Endometrial microvascular endothelial cells (primary cell): ENCODE results near the gene GPC5. TPM values are rescaled to one million over a fixed set of nuclear protein-coding genes. Genes with fewer than 3 reads are reported as not detected.
"Not testable (repeated sequence)": the region's sequence is repeated elsewhere in the genome, so short reads cannot be mapped to it uniquely, and the experiment has no call there.

Source experiments
- in situ Hi-C: cut with HindIII; loops from 2 replicates; pipeline ENCODE4 v1.10.0; 2017; ENCODE audit warnings: low sequenced_read_pairs, low pct_unique_long_range_greater_than_20kb; ENCODE audit errors: inconsistent ontology term
- total RNA-seq: library from RNA; depleted of rRNA; stranded (reverse); fragments of >200 nt; gene quantifications from one replicate; pipeline ENCODE4 v1.2.3, GENCODE V29; 2015; ENCODE audit errors: inconsistent ontology term

Gene GPC5
- total RNA-seq, 1 donor from 2014 or later, result 0.46 TPM

DNA sequence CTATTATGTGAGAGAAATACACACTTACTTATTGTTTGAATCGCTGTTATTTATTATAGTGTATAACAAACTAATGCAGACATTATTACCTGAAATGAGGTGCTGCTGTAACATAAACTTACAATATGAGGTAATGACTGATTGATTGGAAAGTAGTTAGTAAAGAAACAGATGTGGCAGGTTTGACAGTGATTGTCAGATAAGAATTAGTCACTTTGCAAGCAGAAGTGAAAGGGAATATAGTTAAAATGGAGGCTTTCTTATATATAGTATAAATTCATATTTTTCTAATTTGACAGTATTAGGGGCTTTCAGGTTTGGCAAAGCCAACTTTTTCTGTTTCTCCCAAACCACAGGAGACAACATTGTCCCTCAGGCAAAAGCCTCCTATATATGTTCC is 30.3 kb upstream of the GPC5 start:
- in situ Hi-C loops, result no loop called here

DNA sequence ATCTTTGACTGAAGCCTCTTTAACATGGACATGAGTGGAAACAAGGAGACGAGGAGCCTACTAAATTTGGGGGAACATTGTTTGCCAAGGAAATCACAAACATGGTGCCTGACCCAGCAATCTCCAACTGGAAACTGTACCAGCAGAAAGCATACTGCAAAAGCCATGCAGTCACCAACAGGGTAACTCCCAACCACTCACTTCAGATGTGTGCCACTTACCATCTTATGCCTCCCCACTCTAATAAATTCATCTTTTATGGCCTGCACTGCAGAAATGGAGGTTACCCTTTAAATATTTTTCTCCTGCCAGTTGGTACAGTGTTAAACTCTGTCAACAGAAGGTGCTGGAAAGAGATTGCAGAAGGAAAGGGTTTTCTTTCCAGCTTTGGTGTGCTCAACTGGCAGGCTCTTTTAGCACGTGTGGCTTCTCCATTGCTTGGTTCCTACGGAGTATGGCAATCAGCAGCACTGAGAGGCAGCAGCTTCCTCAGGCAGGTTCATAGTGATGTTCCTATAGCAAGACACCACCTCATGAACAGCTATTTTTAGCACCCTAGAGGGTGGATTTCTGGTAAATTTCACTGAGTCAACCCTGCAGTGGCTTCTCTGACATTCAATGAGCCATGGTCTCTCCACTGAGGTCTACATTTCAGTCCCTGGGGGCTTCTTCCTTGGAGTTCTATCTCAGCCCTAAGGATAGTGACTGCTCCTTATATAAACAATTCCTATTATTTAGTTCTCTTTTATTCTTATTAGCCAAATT is 29.6 kb upstream of the GPC5 start:
- in situ Hi-C loops, result no loop called here

DNA sequence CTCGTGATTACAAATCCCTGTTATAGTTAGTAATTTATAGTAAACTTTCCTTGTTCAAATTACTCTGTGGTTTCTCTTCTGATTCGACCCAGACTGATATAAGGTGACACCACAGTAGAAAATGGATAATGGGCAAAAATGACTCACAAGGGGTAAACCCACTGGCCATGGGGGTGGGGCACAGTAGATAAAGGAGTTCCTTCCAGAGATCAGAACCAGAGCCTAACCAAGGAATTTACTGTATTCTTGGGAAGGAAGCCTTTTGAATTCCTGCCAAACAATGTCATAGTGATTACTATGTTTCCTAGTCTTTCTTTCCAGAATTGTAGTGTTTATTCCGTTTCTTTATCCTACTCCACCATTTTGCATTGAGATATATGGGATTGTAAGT is 29.0 kb upstream of the GPC5 start:
- in situ Hi-C loops, result no loop called here

DNA sequence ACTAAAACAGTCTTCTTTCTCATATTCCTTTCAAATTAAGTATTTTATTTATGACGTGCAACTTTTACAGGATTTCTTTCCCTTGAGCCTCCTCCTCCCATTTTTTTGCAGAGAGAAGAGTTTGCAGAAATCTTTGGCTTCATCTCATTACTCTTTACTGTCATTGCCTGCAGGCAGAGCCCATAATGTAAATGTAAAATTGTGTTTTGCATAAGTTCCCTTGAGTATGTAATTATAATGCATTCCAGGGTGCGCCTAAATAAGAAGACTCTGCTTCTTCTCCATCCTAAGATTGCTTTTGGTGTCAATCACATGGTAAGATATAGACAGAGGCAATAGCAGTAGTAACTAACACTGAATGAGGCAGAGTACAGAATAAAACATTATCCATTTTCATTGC is 27.9 kb upstream of the GPC5 start:
- in situ Hi-C loops, result no loop called here

DNA sequence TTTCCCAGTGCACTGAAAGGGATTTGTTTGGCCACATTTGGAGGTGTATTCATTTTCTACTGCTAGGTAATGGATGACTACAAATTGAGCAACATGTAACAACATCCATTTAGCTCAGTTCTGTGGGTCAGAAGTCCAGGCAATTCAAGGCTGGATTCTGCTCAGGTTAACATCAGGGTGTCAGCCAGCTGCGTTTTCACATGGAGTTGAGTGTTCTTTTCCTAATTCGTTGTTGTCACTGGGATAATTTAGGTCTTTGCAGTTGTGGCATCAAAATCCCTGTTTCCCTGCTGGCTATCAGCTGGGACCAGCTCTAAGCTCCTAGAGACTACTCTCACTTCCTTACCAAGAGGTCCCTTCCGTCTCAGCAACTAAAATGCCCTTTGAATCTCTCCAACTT is 25.5 kb upstream of the GPC5 start:
- in situ Hi-C loops, result no loop called here

DNA sequence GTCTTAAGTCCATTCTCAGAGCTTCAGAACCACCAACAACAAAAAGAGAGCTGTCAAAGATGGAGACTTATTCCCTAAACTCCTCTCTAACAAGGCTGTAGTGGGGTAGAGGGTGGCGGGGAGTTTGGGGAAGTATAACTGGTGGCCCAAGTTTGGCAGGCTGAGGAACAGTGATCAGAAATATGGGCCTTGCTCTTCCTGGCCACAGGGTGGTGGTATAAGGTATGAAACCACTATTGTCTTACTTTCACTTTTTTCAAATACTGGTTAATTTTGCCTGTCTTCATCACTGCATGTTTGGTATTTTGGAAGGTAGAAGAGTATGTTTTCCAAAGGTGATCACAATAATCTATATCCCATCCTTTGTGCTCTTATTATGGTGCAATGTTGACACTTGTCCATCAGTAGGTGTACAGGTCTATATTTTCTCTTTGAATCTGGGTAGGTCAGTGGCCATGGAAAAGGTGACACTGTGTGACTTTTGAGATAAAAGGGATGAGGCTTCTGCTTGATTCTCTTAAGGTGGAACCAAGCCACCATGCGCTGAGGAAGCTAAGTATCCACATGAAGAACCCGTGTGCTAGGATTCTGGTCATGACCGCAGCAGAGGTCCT is 23.2 kb upstream of the GPC5 start:
- in situ Hi-C loops, result no loop called here

DNA sequence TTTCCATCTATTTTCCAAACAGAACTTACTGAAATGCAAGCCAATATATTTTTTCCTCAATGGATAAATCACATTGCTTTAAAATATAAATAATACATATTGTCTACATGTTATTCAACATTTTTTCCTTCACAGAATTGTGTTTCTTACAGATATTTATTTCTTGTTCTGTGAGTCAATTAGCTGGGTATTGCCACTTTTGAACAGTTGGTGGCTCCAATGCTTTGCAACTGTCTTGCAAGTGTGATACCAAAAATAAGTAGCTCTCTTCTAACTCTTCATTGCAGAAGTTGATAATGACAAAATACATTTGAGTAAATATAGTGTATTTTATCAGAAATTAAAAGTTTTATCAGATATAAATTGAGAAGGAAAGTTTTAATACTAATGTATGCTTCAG is 17.1 kb upstream of the GPC5 start:
- in situ Hi-C loops, result no loop called here

DNA sequence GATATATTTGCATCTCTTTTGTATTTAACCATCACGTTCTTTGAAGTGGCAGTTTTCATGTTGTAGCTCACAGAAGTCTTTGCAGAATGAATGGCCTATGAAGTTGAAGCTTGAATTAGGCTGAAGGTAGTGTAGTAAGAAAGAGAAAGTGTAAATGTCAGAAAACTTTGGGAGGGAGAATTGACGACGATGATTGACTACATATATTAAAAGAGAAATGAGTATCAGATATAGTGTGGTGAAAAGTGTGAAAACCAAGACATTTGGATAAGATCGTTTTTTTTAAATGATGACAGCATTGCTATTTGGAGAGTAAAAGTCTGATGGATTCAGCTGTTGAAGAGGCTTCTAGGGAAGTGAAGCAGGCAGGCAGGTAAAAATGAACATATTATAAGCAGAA is 14.6 kb upstream of the GPC5 start:
- in situ Hi-C loops, result no loop called here

DNA sequence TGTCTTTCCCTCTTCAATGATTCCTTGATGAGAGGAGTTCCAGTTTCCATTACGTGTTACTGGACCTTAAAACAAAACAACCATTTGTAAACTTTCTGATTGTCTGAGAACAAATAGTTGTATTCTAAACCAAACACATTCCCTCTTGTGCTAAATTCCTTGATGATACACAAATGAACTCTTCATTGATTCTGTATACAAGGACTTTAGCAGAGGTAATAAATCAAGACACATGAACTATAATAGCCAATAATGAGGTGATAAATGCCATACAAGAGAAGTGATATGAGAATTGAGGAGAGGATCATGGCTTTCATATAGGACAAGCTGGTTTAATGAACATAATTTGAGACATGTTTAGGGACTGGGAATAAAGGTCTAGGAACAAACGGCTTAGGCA is 13.5 kb upstream of the GPC5 start:
- in situ Hi-C loops, result no loop called here

DNA sequence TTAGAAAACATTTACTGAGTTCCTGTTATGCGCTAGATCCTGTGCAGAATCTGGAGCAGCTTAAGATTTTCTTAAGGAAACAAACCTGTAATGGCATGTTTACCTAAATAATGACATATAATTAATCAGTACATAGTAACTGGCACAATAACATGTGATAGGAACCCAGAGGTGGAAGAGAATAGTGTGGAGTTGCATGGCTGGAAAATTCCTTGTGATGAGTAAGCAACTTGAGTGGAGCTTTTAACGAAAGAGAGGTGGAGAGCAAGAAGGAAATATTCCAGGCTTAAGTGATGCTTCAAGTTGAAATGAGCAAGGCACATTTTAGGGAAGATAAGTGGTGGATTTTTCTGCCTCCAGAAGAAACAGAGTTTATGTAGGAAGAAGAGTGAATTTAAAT is 9.2 kb upstream of the GPC5 start:
- in situ Hi-C loops, result no loop called here

DNA sequence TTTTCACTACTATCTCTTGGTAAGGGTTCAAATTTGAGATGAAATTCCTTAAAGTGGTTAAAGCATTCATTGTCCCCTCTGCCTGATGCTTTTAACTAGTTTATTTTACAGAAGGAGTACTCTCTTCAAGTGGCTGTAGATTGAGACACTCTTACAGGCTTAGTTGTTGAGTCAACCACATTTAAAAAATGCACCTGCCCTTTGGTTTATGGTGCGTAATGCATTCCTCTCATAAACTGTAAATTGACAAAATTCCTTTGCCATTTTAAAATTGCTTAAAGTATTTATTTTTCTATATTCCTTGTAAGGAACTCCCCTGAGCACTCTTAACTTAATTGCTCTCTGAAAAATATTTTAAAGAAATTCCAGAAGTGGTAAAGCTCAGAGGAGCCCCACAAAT is 826 bp upstream of the GPC5 start:
- in situ Hi-C loops, result no loop called here

DNA sequence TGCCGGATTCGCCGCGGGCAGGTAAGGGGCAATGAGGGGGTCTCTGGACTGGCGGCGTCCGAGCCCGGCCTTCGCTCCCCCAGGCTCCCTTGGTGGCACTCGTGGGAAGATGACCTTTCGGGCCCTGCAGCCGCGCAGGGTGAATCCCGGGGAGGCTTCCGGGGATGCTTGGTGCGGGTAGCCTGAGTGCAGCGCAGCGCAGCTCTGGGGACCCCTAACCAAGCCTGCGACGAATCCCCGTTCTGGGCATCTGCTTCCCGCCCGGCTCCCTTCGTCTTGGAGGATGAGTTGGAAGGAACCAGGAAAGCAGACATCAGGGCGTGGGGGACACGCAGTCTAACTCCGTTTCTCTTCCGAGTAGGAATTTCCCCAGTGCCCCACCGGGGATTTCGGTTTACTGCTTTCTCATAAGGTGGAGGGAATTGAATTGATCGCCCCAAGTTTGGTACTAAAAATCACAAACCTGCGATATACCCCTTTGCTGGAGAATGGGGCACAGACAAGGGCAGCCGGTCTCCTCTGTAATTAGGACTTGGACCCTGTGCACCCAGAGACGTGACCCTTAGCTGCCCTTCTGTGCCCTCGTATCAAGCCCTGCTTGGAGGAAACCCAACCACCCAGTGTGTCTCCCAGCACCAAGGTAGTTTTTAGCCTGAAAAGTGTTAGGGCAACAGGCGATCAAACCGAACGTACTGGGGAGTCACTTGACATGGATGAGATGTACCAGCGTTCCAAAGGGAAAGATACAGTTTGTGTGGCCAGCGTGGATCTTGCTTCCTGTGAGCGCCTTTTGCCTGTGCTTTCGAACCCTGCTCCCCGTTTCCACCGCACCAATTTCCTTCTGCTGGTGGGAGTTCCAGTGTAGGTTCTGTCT is 1.0 kb downstream of the GPC5 start:
- in situ Hi-C loops, result no loop called here

DNA sequence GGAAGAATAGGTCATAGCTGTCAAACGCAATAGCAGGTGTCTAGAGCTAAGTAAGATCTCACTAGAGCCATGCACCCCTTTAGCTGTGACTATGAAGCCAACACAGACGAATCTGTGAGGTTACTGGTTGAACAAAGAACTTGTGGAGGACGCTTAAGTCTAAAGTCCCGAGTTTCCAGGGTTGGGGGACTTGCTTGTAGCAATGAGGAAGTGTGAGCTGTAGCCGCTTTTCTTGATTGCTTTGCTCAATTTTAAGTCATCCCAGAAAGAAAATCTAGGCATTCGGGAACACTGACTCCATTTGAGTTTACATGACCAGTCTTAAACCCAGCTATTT is 1.6 kb downstream of the GPC5 start:
- in situ Hi-C loops, result no loop called here

DNA sequence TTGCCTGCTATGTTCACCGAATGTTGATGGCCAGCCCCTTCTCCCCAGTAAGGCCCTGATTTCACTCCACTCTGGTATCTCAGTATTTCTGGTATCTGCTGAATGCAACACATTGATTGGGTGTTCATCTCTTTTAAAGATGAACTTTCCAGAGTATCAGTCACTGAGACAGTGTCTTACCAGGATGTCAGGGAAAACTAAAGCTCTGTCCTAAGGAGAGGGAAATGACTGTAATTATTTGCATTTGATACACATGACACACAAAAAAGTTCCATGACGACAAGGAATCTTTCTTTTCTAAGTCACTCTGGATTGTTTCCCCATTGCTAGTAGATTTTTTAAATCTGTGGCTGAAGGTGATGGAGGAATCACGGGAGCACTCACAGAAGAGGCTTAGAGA is 2.2 kb downstream of the GPC5 start:
- in situ Hi-C loops, result no loop called here

DNA sequence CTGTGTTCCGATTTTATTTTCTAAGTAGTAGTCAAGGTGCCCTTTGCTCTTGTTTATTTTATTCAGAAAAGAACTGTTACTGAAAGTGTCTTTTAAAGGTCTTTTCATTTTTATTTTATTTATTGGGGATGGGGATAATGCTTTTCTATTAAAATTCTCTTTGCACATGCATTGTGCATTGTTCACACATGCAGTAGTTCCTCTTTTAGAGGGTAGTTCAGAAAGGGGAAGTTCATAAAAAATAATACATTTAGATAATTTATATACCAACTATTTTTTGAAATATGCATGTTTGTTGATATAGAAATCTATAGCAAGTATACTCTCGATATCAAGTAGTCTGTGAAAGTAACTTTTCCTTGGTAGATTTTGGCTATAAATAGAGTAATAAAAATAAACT is 3.5 kb downstream of the GPC5 start:
- in situ Hi-C loops, result no loop called here

DNA sequence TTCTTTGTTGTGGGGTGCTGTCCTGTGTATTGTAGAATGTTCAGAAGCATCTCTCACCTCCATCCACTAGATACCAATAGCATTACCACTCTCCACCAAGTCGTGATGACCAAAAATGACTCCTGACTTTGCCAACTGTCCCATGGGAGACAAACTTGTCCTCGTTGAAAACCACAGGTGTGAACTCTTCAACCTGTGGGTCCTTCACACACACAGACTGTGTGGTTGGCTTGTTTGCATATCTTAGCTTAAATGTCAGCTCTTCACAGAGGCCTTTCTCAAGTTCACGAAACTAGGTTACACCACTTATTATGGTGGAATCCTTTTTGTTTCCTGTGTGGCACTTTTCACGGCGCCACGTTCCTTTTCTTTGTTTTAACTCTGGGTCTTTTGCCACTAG is 6.8 kb downstream of the GPC5 start:
- in situ Hi-C loops, result no loop called here

DNA sequence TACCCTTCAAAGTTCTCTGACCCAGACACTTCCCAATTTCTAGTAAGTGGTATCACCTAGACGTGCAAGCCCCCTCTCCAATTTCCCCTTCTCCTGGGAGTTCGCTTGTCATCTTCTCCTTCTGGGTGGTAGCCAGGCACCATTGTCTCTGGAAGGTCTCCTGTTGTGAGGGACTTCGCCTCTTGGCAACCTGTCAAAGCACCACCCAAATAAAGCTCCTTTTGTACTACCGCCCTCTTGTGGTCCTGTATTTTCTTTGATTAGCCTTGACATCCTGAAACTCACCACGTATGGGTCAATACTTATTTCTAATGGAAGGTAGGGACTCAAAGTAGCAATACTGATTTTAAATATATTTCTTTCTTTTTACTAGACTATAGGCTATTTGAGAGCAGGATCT is 8.2 kb downstream of the GPC5 start:
- in situ Hi-C loops, result no loop called here

DNA sequence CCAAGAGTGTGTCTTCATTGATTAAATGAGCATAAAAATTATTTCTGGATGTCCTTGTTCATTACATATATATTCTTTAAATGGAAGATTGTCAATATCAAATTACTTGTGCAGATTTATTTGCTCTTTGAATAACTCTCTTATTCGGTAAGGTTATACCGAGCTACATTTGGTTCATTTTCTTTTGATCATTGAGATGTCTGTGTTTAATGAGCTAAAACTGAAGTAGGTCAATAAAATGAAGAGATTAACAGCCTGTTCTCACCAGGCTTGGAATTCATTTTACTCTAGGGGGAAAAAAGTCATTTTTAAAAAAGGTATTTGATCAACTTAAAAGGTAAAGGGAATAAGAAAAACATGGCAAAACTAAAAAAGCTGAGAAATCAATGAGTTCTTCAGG is 10.6 kb downstream of the GPC5 start:
- in situ Hi-C loops, result no loop called here

DNA sequence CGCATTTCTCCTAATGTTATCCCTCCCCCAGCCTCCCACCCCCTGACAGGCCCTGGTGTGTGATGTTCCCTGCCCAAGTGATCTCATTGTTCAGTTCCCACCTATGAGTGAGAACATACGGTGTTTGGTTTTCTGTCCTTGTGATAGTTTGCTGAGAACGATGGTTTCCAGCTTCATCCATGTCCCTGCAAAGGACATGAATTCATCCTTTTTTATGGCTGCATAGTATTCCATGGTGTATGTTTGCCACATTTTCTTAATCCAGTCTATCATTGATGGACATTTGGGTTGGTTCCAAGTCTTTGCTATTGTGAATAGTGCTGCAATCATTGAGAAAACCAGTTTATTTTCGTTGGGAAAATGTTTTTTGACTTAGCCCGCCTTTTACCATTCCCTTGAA is 18.2 kb downstream of the GPC5 start:
- in situ Hi-C loops, result not testable (repeated sequence)

DNA sequence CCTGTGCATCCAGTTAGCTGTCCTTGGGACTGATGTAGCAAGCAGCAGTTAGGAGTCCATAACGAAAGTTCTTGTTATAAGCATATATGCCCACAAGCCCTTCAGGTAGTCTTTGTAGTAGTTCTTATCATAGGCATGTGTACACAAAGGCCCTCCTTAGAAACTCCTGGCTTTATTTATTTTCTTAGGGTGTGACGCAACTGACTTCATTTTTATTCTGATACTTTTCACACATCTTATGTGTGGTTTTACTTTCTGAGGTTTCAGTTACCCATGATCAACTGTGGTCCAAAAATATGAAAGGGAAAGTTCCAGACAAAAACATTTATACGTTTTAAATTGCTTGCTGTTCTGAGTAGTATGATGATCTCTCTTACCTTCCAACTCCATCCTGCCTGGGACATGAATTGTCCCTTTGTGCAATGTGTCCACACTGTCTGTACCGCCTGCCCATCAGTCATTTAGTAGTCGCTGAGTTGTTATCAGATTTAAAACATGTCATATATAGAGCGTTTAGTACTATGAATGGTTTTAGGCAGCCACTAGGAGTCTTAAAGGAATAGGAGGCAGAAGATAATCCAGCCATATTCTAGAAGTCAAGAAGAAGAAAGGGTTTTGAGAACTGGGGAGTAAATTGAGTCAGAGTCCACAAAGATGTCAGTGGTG is 19.4 kb downstream of the GPC5 start:
- in situ Hi-C loops, result no loop called here
